Measurements from ENCODE around the gene OGDH. TPM values are rescaled to one million over a fixed set of nuclear protein-coding genes. Genes with fewer than 3 reads are reported as not detected.

OGDH gene
- total and polyA plus RNA-seq, 4 donors: 10.8 to 71.2 (median 41.2) TPM

- TF ChIP-seq REST (IDR thresholded peaks at IDR 0.05): no peak
- TF ChIP-seq TAF1 (conservative IDR thresholded peaks at IDR 0.05): no peak
- no peak for TF ChIP-seq RXRA (IDR thresholded peaks at IDR 0.05)
Observed at GRCh38 chr7:44580945-44581878, 25.2 kb upstream of the OGDH start (continued).

GRCh38 chr7:44581879-44582603, 24.4 kb upstream of the OGDH start, which contains the start of gene TMED4:
Gene TMED4 (minus strand): TSS chr7:44582231. CDS start chr7:44582206, 25 bp downstream.
- TF ChIP-seq FOXA1 (IDR thresholded peaks at IDR 0.05) (no peak), NR2F2 (IDR thresholded peaks at IDR 0.05) (no peak), ZBTB33 (IDR thresholded peaks at IDR 0.05) (peak; percentile 84), TAF1 (conservative IDR thresholded peaks at IDR 0.05) (peak; percentile 93), REST (IDR thresholded peaks at IDR 0.05) (peak; percentile 83), GABPA (IDR thresholded peaks at IDR 0.05 in 1 of 2, conservative IDR thresholded peaks at IDR 0.05 in 1 of 2) (peak in 1 of 2 donors; percentile 81), FOXA2 (IDR thresholded peaks at IDR 0.05) (no peak), RXRA (IDR thresholded peaks at IDR 0.05) (peak in 1 of 2 donors; percentile 47), CTCF (IDR thresholded peaks at IDR 0.05; ENCODE audit: low read depth, low read length, missing input control) (no peak), EGR1 (IDR thresholded peaks at IDR 0.05; ENCODE audit: low read depth in 2 of 2) (peak; percentile 83 to 96), HNF4A (conservative IDR thresholded peaks at IDR 0.05) (peak in 1 of 2 donors; percentile 52), JUND (IDR thresholded peaks at IDR 0.05) (peak in 1 of 2 donors; percentile 28), HNF4G (IDR thresholded peaks at IDR 0.05) (no peak), YY1 (IDR thresholded peaks at IDR 0.05) (peak; percentile 87), RAD21 (IDR thresholded peaks at IDR 0.05) (peak in 1 of 2 donors; percentile 29), ATF3 (IDR thresholded peaks at IDR 0.05) (no peak), SP1 (IDR thresholded peaks at IDR 0.05) (peak; percentile 68), MAX (IDR thresholded peaks at IDR 0.05) (peak; percentile 35)
- Histone ChIP-seq H3K9ac (ENCODE audit: low read depth in 1 of 2, low read length in 2 of 2) (peak within 1 kb of the TSS; percentile 76 to 96), H3K36me3 (ENCODE audit: control insufficient read depth in 4 of 4, insufficient read depth in 3 of 4, low read depth in 1 of 4, low read length in 3 of 4) (peaks cover 4 to 18% (median 15%) of the 10 kb centered on the region in 4 donors), H3K4me1 (ENCODE audit: control insufficient read depth in 4 of 4, insufficient read depth in 4 of 4, low read length in 3 of 4) (peaks cover 4 to 16% (median 8%) of the 10 kb centered on the region in 4 donors), H3K9me3 (ENCODE audit: control insufficient read depth in 4 of 4, low read length in 3 of 4) (no peaks in the 10 kb centered on the region), H3K4me3 (ENCODE audit: low read depth in 1 of 3, low read length in 3 of 3) (peak within 1 kb of the TSS; percentile 64 to 92 (median 66)), H3K27ac (ENCODE audit: low read depth in 1 of 2, low read length in 2 of 2) (peak within 1 kb of the TSS; percentile 84 to 98), H3K27me3 (ENCODE audit: control insufficient read depth in 4 of 4, insufficient read depth in 4 of 4, low read length in 3 of 4) (no peaks in the 10 kb centered on the region)
- under 1% methylated on average over 71 of the region's 71 CpGs for WGBS
- DNase-seq (ENCODE audit: low spot score): peak; percentile 100
